Activated CD4-positive, alpha-beta T cell treated with anti-CD3 and anti-CD28 coated beads, Interleukin-2, amount 50 U/mL, for 4 hours (primary cell): Measurements from ENCODE around the gene AUTS2.

Source experiments
- DNase-seq, 2 experiments: peaks; one replicate each; pipeline ENCODE4 v3.0.0-alpha.2; 2020

The AUTS2 gene

GRCh38 chr7:69600710-69601519, 2.6 kb downstream of the AUTS2 start:
- DNase-seq, result no peak

GRCh38 chr7:69602522-69602921, 4.2 kb downstream of the AUTS2 start:
- no peak for DNase-seq

GRCh38 chr7:69603351-69603750, 5.1 kb downstream of the AUTS2 start:
- DNase-seq, result no peak

GRCh38 chr7:69603937-69604494, 5.7 kb downstream of the AUTS2 start:
- no peak for DNase-seq

- no peak for DNase-seq
Measured at GRCh38 chr7:69605070-69605469, 6.8 kb downstream of the AUTS2 start.

GRCh38 chr7:69605546-69605945, 7.3 kb downstream of the AUTS2 start:
- DNase-seq, result no peak

- no peak for DNase-seq
Measured at GRCh38 chr7:69608049-69608448, 9.8 kb downstream of the AUTS2 start.

GRCh38 chr7:69608878-69609277, 10.6 kb downstream of the AUTS2 start:
- DNase-seq, result no peak

- no peak for DNase-seq
Measured at GRCh38 chr7:69609541-69610373, 11.5 kb downstream of the AUTS2 start.

- no peak for DNase-seq
Measured at GRCh38 chr7:69610374-69611084, 12.3 kb downstream of the AUTS2 start.

- DNase-seq, result no peak
Measured at GRCh38 chr7:69612981-69613380, 14.7 kb downstream of the AUTS2 start.

- DNase-seq, result no peak
Measured at GRCh38 chr7:69613846-69614245, 15.6 kb downstream of the AUTS2 start.

GRCh38 chr7:69615685-69616084, 17.4 kb downstream of the AUTS2 start:
- no peak for DNase-seq

GRCh38 chr7:69617364-69617763, 19.1 kb downstream of the AUTS2 start:
- no peak for DNase-seq

GRCh38 chr7:69619054-69619453, 20.8 kb downstream of the AUTS2 start:
- no peak for DNase-seq

GRCh38 chr7:69619635-69620034, 21.4 kb downstream of the AUTS2 start:
- no peak for DNase-seq

GRCh38 chr7:69620063-69620462, 21.8 kb downstream of the AUTS2 start:
- no peak for DNase-seq

GRCh38 chr7:69620650-69621049, 22.4 kb downstream of the AUTS2 start:
- DNase-seq, result no peak

GRCh38 chr7:69622014-69622835, 23.9 kb downstream of the AUTS2 start:
- no peak for DNase-seq

- DNase-seq, result no peak
Measured at GRCh38 chr7:69622960-69623359, 24.7 kb downstream of the AUTS2 start.

GRCh38 chr7:69624435-69625230, 26.4 kb downstream of the AUTS2 start:
- no peak for DNase-seq
